GM21381 (cell line): ENCODE measurements around the gene PTK7.

Experiments used
- ATAC-seq: cut with Tn5 transposase; IDR thresholded peaks from one replicate; pipeline ENCODE4 v1.9.1; 2021; ENCODE audit warnings: mild to moderate bottlenecking, moderate library complexity; ENCODE audit not compliant: unreplicated experiment

PTK7 gene

DNA sequence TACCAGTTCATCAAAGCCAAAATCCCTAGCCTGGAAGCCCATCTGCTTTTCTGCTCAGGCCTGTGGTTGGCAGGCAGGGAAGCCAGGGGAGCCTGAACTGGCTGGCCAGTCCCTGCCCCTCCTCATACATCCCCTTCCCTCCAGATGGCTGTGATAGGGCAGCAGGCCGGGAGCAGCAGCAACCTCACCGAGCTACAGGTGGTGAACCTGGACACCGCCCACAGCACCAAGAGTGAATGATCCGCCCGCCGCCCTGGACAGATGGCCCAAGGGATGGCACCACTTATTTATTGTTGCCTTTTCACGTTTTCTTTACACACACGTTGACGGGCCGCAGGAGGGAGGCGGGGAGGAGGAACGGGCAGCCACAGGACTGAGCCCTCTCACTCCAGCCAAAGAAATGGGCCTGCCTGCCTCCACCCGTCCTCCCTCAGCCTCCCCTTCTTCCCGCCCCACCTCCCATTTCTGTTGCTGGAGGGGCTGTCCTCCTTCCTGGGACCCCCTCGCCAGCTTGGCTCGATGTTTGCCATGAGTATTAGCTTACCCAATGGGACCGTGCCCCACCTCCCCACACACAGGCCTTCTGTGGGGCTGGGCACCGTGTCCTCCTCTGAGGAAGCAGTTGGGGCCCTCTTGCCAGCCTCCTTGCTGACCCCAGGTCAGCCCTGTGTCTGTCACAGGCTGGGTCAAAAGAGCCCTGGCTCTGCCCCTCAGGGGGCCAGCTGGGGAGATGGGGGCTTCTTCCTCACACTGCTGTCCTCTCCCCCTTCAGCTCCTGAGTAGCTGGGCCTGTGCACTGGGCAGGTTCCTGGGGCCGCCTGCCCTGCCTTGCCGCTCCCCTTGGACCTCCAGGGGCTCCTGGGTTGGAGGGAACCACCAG, 103.1 kb downstream of the PTK7 start:
- no peak for ATAC-seq

DNA sequence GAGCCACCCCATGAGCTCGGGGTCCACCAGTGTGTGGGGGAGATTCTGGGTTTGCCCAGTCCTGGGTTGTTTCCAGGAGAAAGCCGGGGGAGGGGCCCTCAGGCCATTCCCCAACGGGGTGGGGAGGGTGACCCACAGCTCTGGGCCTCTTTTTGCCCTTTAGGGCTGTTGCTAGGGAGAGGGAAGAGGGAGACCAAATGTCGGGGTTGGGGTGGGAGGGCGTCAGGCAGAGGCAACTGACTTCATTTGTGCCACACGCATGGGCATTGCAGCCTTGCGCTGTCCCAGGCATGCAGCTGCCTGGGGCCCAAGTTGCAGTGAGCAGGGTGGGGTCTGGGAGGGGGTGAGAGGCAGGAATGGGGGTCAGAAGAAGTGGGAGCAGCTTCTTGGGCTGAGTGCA, 103.9 kb downstream of the PTK7 start:
- ATAC-seq = no peak

DNA sequence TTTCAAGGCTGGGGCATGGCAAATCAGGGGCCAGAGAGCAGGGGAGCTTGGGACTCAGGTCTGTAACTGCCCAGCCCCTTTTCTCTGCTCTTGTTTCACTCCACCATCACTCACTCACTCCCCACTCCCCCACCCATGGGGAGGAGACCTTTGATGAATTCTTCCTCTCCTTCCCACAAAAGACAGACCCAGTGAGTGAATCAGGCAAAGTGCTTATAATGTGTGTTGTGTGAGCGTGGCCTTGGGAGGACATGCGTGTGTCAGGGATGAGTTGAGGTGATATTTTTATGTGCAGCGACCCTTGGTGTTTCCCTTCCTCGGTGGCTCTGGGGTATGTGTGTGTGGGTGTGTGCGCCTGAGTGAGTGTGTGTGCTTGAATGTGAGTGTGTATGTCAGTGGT, 104.9 kb downstream of the PTK7 start:
- no peak for ATAC-seq

DNA sequence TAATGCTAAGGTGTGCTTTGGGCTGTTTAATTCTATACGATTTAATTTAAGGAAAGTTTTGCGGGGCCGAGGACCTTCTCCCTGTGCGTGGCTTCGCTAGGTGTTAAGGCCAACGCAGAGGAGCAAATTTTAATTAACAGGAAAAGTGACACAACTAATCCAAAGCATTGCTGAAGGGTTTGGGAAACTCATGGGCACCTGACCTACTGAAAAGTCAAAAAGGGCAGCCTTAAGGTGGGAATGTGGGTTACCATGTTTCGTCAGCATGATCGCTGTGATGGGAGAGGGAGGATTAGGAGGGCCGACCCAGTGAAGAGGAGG, 105.5 kb downstream of the PTK7 start:
- no peak for ATAC-seq

DNA sequence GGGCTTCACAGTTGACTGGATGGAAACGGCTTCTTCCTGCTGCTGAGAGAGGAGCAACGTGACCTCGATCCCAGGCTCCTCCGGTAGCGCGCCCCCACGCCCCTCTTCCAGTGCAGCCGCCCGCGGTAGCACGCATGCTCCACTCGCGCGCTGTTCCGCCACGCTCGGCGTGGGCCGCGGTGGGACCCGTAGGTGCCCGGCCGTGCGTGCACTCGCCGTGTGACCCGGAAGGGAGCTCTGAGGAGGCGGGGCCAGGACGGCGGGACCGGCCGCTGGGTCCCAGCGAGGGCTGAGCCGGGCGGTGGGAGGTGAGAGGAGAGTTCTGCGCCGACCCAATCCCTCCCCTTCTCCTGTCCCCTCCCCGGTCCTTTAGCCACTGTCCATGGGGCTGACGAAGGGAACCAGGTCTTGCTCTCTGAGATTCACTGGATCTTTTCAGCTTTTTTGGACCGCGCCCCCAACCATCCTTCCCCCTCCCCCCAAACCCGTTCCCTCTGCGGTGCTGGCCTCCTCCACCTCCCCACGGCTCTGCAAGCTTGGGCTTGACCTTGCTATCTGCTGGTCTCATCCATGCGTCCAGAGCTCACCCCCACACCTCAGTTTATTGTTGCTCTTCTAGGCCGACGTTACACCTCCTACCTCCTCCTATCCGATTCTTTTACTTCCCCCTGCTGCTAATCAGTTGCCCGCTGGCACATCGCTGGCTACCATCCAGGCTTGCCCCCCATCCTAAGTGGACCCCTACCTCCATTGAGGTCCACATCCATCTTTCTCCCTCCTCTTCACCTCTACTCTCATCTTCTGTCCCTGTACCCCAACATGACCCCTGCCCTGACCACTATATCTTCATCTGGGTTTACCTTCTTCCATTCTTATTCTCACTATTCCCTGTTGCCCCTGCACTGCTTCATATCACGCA, 106.1 kb downstream of the PTK7 start, which contains the start of gene CUL9:
CUL9 (plus strand) TSS at position 255 of the 919 bp plus-strand sequence. CDS start 2,115 bp downstream, outside the sequence.
- ATAC-seq = peak; percentile 93

DNA sequence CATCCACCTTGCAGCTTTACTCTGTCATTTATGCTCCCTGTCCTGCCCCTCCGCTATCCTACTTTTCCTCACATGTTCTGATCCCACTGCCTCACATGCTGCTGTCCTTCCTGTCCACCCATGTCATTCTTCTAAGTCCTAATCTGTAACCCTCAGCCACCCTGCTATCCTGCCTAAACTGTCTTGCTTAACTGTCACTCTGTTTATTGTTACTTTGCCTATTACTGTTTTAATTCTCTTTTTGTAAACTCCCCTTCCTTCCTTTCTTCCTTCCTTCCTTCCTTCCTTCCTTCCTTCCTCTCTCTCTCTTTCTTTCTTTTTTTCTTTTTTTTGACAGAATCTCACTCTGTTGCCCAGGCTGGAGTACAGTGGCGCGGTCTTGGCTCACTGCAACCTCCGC, 107.3 kb downstream of the PTK7 start:
- no peak for ATAC-seq

DNA sequence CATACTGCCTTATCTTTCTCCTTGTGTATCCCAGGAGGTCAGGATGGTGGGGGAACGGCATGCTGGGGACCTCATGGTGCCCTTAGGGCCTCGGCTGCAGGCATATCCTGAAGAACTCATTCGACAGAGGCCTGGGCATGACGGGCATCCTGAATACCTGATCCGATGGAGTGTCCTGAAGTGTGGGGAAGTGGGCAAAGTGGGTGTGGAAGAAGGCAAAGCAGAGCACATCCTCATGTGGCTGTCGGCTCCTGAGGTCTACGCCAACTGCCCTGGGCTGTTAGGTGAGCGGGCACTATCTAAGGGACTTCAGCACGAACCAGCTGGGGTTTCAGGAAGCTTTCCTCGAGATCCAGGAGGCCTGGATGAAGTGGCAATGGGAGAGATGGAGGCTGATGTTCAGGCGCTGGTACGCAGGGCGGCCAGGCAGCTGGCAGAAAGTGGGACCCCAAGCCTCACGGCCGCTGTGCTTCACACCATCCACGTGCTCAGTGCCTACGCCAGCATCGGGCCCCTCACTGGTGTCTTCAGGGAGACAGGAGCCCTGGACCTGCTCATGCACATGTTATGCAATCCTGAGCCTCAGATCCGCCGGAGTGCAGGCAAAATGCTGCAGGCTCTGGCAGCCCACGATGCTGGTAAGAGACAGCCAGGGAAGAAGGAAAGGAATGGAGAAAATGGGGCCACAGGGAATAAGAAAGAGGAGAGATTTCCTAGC, 108.3 kb downstream of the PTK7 start:
- ATAC-seq = no peak

DNA sequence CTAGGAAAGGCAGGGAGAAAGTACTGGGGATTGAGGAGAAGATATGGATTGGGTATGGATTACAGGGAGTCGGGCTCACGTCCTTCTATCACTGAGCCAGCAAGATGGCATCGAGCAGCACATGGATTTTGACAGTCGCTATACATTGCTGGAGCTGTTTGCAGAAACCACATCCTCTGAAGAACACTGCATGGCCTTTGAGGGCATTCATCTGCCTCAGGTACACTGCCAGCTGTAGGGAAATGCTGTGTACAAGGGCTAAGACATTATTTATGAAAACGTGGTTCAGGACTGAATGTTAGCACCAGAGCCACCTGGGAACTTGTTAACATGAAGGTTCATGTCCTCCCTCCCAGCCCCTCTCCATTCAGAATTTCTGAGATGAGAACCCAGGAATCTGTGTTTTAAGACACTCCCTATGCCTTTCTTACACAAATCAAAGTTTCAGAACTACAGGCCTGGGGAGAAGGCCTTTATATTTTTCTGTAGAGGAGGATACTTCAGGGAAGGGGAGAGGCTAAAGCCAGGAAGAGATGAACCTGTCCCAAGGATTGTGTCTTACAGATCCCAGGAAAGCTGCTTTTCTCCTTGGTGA, 109.4 kb downstream of the PTK7 start:
- no peak for ATAC-seq

DNA sequence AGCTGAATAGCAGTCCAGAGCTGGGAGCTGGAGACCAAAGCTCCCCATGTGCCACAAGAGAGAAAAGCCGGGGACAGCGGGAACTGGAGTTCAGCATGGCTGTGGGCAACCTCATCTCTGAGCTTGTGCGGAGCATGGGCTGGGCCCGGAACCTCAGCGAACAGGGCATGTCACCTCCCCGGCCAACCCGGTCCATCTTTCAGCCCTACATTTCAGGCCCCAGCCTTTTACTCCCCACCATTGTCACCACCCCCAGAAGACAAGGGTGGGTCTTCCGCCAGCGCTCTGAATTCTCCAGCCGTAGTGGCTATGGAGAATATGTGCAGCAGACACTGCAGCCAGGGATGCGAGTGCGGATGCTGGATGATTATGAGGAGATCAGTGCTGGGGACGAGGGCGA, 109.9 kb downstream of the PTK7 start:
- no peak for ATAC-seq

DNA sequence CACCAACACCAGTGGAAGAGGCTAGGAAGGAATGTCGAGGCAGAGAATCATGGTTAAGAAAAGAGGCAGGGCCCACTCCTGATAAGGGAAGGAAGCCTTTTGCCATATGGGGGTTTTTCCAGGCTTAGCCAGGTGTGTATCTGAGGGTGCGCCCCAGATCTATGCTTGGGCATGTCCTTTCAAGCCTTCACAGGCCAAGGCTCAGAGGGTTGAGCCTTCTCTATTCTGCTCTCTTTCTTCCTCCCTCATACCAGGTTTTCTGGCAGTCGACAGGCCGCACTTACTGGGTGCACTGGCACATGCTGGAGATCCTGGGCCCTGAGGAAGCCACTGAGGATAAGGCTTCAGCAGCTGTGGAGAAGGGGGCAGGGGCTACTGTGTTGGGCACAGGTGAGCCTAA, 110.6 kb downstream of the PTK7 start:
- no peak for ATAC-seq

DNA sequence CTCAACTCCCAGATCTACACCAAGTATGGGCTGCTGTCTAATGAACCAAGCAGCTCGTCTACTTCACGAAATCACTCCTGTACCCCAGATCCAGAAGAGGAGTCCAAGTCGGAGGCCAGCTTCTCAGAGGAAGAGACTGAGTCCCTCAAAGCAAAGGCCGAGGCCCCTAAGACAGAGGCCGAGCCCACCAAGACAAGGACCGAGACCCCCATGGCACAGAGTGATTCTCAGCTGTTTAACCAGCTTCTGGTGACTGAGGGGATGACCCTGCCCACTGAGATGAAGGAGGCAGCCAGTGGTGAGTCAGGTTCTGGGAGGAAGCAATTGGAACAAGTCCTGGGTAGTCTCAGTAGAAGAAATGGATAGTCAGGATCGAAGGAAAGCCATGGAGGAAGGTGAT, 111.7 kb downstream of the PTK7 start:
- no peak for ATAC-seq

DNA sequence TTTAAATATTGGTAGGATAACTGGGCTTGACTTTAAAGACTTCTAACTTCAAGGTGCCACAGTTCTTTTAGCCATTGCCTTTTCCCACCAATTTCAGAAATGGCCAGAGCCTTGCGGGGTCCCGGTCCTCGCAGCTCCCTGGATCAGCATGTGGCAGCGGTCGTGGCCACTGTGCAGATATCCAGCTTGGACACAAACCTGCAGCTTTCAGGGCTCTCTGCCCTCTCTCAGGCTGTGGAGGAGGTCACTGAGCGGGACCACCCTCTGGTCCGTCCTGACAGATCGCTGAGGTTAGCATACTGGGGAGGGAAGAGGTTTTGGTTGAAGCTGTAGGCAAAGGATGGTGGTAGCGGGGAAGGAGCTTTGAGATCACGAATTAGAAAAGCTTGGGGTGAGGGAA, 112.3 kb downstream of the PTK7 start:
- ATAC-seq = no peak

DNA sequence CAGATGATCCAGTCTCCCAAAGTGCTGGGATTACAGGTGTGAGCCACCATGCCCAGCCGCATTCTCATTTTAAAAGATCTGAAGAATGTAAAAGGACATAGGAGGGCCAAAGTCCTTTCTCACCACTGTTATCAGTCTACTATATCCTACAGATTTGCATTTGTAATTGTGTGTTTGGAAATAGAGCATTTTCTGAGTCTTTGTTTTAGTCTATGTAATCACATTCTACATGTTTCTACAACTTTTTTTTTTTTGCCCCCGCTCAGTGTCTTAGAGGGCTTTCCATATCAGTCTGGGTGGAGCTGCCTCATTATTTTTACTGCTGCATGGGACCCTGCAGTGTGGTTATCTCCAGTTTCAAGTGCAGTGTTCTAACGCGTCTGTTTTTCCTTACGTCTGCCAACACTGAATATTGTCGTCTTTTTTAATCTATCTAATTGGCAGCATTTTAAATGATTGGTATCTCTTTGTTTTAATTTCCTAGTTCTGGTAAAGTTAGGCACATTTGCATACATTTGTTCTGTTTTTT, 113.7 kb downstream of the PTK7 start:
- ATAC-seq = no peak

DNA sequence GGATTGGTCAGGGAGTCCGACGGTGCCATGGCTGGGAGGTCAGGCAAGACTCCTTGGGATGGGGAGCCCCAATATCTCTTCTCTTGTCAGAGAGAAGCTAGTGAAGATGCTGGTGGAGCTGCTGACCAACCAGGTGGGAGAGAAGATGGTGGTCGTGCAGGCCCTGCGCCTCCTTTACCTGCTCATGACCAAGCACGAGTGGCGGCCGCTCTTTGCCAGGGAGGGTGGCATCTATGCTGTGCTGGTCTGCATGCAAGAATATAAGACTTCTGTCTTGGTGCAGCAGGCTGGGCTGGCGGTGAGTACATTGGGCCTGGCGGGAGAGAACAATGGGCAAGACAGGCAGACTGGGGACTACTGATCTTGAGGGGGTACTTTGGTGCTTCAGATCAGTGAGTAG, 116.8 kb downstream of the PTK7 start:
- ATAC-seq = no peak

DNA sequence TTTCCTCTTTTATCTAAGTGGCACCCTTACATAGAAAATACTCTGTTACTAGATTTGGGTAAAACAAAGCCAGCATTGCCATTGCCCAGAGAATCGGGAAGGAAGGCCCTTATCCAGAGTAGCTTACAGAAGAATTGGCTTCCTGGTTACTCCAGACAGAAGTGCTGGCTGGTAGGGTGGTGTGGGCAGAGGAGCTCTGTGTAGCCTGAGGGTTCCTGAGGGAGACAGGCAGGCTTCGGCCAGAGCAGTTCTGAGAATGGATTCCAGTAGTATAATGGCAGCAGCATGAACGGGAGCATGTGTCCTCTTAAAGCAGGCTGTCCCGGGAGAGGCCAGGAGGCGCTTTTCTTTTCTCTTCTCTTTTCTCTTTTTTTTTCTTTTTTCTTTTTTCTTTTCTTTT, 117.8 kb downstream of the PTK7 start:
- no peak for ATAC-seq

DNA sequence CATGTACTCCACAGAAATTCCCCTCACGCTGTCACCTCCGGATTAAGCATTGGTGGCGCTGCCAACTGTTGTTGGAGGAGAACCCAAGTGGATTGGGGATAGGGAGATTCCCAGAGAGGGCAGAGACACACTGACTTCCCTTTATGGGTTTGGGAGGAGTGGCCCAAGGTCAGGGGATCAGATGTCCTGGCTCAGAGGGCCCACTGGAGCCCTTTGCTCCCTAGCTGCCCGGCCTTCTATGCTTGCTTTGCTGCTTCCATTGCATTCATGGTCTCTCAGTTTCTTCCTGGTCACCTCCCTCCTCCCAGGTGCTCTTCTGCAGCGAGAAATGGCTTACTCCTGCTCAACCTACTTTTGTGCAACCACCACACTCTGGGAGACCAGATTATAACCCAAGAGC, 120.2 kb downstream of the PTK7 start:
- ATAC-seq = no peak

DNA sequence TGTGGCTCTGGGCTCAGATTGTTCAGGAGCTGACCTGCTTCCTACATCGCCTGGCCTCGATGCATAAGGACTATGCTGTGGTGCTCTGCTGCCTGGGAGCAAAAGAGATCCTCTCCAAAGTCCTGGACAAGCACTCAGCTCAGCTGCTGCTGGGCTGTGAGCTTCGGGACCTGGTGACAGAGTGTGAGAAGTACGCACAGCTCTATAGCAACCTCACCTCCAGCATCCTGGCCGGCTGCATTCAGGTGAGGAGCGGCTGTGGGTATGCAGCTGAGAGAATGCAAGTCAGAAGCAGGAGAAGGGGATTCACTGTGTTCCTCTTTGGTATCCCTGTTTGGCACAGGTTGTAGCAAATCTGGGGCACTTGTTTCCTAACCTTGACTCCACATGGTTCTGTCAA, 123.8 kb downstream of the PTK7 start:
- no peak for ATAC-seq

DNA sequence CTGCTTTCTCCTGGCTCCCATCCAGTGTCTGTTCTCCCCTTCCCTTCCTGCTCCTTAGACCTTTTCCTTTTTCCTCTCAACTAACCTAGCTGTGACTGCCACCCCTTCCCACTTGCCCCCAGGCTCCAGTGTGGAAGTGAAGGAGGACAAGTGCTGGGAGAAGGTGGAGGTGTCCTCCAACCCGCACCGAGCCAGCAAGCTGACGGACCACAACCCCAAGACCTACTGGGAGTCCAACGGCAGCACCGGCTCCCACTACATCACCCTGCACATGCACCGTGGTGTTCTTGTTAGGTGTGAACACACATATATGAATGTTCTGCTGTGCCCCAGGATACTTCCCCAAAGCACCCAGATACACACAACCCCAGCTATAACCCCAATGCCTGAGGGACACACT, 124.4 kb downstream of the PTK7 start:
- no peak for ATAC-seq

DNA sequence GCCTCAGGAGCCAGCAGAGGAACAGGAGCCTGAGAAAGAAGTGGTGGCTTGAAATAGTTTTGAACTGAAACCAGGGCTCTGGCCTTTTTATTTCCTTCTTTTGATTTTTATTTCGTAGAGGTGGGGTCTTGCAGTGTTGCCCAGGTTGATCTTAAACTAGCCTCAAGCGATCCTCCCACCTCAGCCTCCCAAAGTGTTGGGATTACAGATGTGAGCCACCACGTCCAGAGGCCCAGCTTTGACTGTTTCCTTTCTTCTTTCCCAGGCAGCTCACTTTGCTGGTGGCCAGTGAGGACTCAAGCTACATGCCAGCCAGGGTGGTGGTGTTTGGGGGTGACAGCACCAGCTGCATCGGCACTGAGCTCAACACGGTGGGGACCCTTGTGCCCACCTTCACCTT, 126.3 kb downstream of the PTK7 start:
- ATAC-seq = no peak

DNA sequence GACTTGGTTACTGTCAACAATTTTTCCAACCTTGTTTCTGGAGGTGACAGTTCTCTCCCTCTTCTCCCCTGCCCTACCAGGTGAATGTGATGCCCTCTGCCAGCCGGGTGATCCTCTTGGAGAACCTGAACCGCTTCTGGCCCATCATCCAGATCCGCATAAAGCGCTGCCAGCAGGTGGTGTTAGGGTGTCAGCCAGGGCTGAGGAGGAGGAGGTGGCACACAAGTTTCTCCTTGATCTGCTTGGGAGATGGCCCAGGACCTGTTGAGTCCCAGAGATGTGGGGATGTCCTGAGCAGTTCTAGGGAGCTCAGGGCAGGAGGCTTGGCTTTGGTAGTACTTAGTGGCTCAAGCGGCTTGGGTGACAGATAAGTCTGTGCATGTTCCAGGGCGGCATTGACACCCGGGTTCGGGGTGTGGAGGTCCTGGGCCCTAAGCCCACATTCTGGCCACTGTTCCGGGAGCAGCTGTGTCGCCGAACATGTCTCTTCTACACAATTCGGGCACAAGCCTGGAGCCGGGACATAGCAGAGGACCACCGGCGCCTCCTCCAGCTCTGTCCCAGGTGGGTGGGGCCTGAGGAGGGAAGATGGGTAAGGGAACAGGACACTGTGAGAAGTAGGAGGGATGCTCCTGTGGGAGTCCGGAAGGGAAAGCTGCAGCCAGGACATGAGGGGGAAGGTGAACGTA, 127.1 kb downstream of the PTK7 start:
- no peak for ATAC-seq
